GM23338 (cell line): Measurements from ENCODE around the gene KRT9. TPM values are rescaled to one million over a fixed set of nuclear protein-coding genes. Genes with fewer than 3 reads are reported as not detected.

Experiments used
- ATAC-seq: fragments of 200-7000 bp; cut with Tn5 transposase; 3 replicates; pipeline ENCODE4 v1.9.1; 2020
- DNase-seq: peaks from one replicate; pipeline ENCODE4 v3.0.0-alpha.2; 2015; ENCODE audit warnings: low spot score
- H2AFZ ChIP-seq: fragments of 200-600 bp; sonication (generic); 2 replicates; pipeline ENCODE4 v1.8.0; 2016; ENCODE audit warnings: antibody characterized with exemption, mild to moderate bottlenecking, moderate library complexity
- H3F3A ChIP-seq: fragments of 200-600 bp; sonication (generic); replicated peaks from 2 replicates; pipeline ENCODE4 v1.8.0; 2017; ENCODE audit warnings: antibody characterized with exemption, mixed run types, low read depth
- H3K27ac ChIP-seq: fragments of 200-600 bp; sonication (generic); 2 replicates; pipeline ENCODE4 v1.6.1; 2016; ENCODE audit warnings: low read depth
- H3K27me3 ChIP-seq: fragments of 200-600 bp; sonication (generic); 2 replicates; pipeline ENCODE4 v1.8.0; 2016; ENCODE audit warnings: mild to moderate bottlenecking, mixed run types, moderate library complexity; ENCODE audit not compliant: insufficient read depth
- H3K36me3 ChIP-seq: fragments of 200-600 bp; sonication (generic); 2 replicates; pipeline ENCODE4 v1.8.0; 2016; ENCODE audit warnings: mild to moderate bottlenecking; ENCODE audit not compliant: insufficient read depth
- H3K4me1 ChIP-seq: fragments of 200-600 bp; sonication (generic); 2 replicates; pipeline ENCODE4 v1.8.0; 2016; ENCODE audit warnings: mild to moderate bottlenecking, moderate library complexity; ENCODE audit not compliant: insufficient read depth
- H3K4me2 ChIP-seq: fragments of 200-600 bp; sonication (generic); 2 replicates; pipeline ENCODE4 v1.7.1; 2017; ENCODE audit warnings: mixed run types
- H3K4me3 ChIP-seq: fragments of 200-600 bp; sonication (generic); 2 replicates; pipeline ENCODE4 v1.6.1; 2016; ENCODE audit warnings: mixed run types
- H3K79me2 ChIP-seq: fragments of 200-600 bp; sonication (generic); replicated peaks from 2 replicates; pipeline ENCODE4 v1.8.0; 2017; ENCODE audit warnings: mild to moderate bottlenecking; ENCODE audit not compliant: insufficient read depth
- H3K9me2 ChIP-seq: fragments of 200-600 bp; sonication (generic); 2 replicates; pipeline ENCODE4 v1.8.0; 2017; ENCODE audit not compliant: insufficient read depth
- H4K20me1 ChIP-seq: fragments of 200-600 bp; sonication (generic); replicated peaks from 2 replicates; pipeline ENCODE4 v1.8.0; 2017; ENCODE audit warnings: mild to moderate bottlenecking; ENCODE audit not compliant: insufficient read depth
- H3K27ac Mint-ChIP-seq: 2 replicates; pipeline ENCODE4 v1.8.0; 2020; ENCODE audit warnings: inconsistent platforms, mild to moderate bottlenecking, moderate library complexity, mixed read lengths
- H3K27me3 Mint-ChIP-seq: 3 replicates; pipeline ENCODE4 v1.8.0; 2022; ENCODE audit warnings: low read depth, mild to moderate bottlenecking, moderate library complexity, mixed read lengths, inconsistent platforms; ENCODE audit not compliant: insufficient read depth, poor library complexity
- H3K36me3 Mint-ChIP-seq: 3 replicates; pipeline ENCODE4 v1.8.0; 2021; ENCODE audit warnings: low read depth, mild to moderate bottlenecking, inconsistent platforms, moderate library complexity, mixed read lengths
- H3K4me1 Mint-ChIP-seq: 3 replicates; pipeline ENCODE4 v1.8.0; 2020; ENCODE audit warnings: mild to moderate bottlenecking, inconsistent platforms, mixed read lengths
- H3K4me3 Mint-ChIP-seq: 3 replicates; pipeline ENCODE4 v1.8.0; 2021; ENCODE audit warnings: moderate library complexity, mild to moderate bottlenecking, inconsistent platforms, mixed read lengths
- H3K9me3 Mint-ChIP-seq: 3 replicates; pipeline ENCODE4 v1.8.0; 2020; ENCODE audit warnings: moderate library complexity, mild to moderate bottlenecking, inconsistent platforms, mixed read lengths
- CREB1 ChIP-seq: fragments of 250-450 bp; sonication (Bioruptor Pico); IDR thresholded peaks from 2 replicates; pipeline ENCODE4 v1.5.0; 2020; ENCODE audit warnings: low read depth, mild to moderate bottlenecking, moderate library complexity
- CTCF ChIP-seq, 2 experiments: fragments of 200-600 bp in 1 of 2; sonication (generic) in 1 of 2; conservative IDR thresholded peaks; 2 replicates each; pipeline versions ENCODE4 v1.5.1 to v1.6.1; 2016 to 2017; ENCODE audit warnings: antibody characterized with exemption in 2 of 2, low read depth in 2 of 2, mild to moderate bottlenecking in 2 of 2, moderate library complexity in 1 of 2
- ETS1 ChIP-seq: IDR thresholded peaks from 2 replicates; pipeline ENCODE4 v1.6.1; 2016; ENCODE audit warnings: antibody characterized with exemption
- EZH2 ChIP-seq: fragments of 200-600 bp; sonication (generic); IDR thresholded peaks from one replicate; pipeline ENCODE4 v1.8.0; 2017; ENCODE audit warnings: antibody characterized with exemption, mild to moderate bottlenecking, low read depth; ENCODE audit not compliant: unreplicated experiment
- EZH2phosphoT487 ChIP-seq: fragments of 200-600 bp; sonication (generic); IDR thresholded peaks from one replicate; pipeline ENCODE4 v1.8.1; 2018; ENCODE audit warnings: antibody characterized with exemption; ENCODE audit not compliant: unreplicated experiment
- JUNB ChIP-seq: IDR thresholded peaks from one replicate; pipeline ENCODE4 v1.6.1; 2016; ENCODE audit warnings: antibody characterized with exemption; ENCODE audit not compliant: unreplicated experiment
- NANOG ChIP-seq: IDR thresholded peaks from 2 replicates; pipeline ENCODE4 v1.6.1; 2016; ENCODE audit warnings: antibody characterized with exemption, borderline replicate concordance
- POLR2AphosphoS5 ChIP-seq: IDR thresholded peaks from 2 replicates; pipeline ENCODE4 v1.6.1; 2016; ENCODE audit warnings: antibody characterized with exemption, low read depth
- REST ChIP-seq: IDR thresholded peaks from one replicate; pipeline ENCODE4 v1.6.1; 2018; ENCODE audit warnings: antibody characterized with exemption; ENCODE audit not compliant: unreplicated experiment
- STAT1 ChIP-seq: IDR thresholded peaks from one replicate; pipeline ENCODE4 v1.6.1; 2016; ENCODE audit warnings: antibody characterized with exemption; ENCODE audit not compliant: unreplicated experiment
- ZNF114 ChIP-seq: fragments of 250-450 bp; sonication (Bioruptor Pico); IDR thresholded peaks from 2 replicates; pipeline ENCODE4 v1.5.0; 2020; ENCODE audit warnings: mild to moderate bottlenecking, moderate library complexity
- ZNF331 ChIP-seq: fragments of 250-450 bp; sonication (Bioruptor Pico); IDR thresholded peaks from 2 replicates; pipeline ENCODE4 v1.5.0; 2020; ENCODE audit warnings: low read depth, mild to moderate bottlenecking, moderate library complexity
- polyA plus RNA-seq: library from polyadenylated mRNA; unstranded; fragments of >200 nt; fragmentation: Nextera tagmentation; extraction: Ambion mirVana; gene quantifications from 2 replicates; pipeline ENCODE4 v1.2.1, GENCODE V29; 2016
- total RNA-seq: library from RNA; depleted of rRNA; stranded (reverse); fragments of >200 nt; shearing (Covaris generic); gene quantifications from 2 replicates; pipeline ENCODE4 v1.2.3, GENCODE V29; 2014

The KRT9 gene
- total and polyA plus RNA-seq, 2 experiments from 2014 or later: not detected

- no peak overlapping the region for H3K27ac Mint-ChIP-seq
- Histone ChIP-seq H3K4me2 (no peak overlapping the region), H3K4me3 (no peak overlapping the region), H3K4me1 (peaks cover 3% of the 10 kb centered on the region; the same call in 1 of the 2 replicates), H3K9me2 (peaks cover 10% of the 10 kb centered on the region), H3K79me2 (no peaks in the 10 kb centered on the region), H3K27ac (no peak overlapping the region), H3K36me3 (no peaks in the 10 kb centered on the region), H2AFZ (no peak overlapping the region), H3K27me3 (no peaks in the 10 kb centered on the region), H4K20me1 (no peaks in the 10 kb centered on the region), H3F3A (no peaks in the 10 kb centered on the region; the same call in 1 of the 2 replicates)
- H3K36me3 Mint-ChIP-seq: no peaks in the 10 kb centered on the region; the same call in 2 of the 3 replicates
- no peak for ATAC-seq
- peaks cover 17% of the 10 kb centered on the region for H3K27me3 Mint-ChIP-seq
- TF ChIP-seq ZNF114 (CRISPR knock-in tag): no peak
- H3K4me3 Mint-ChIP-seq: no peak overlapping the region
- peaks cover 3% of the 10 kb centered on the region; the same call in 1 of the 3 replicates for H3K9me3 Mint-ChIP-seq
- H3K4me1 Mint-ChIP-seq: peaks cover 7% of the 10 kb centered on the region; the same call in 2 of the 3 replicates
- DNase-seq: no peak
Measured at GRCh38 chr17:41580687-41581365, 9.0 kb upstream of the KRT9 start.

GRCh38 chr17:41580244-41580575 lies 8.4 kb upstream of the KRT9 start:
- Mint-ChIP-seq H3K27ac (no peak overlapping the region), H3K4me3 (peak overlapping the region; percentile 46; the same call in 2 of the 3 replicates), H3K27me3 (peaks cover 17% of the 10 kb centered on the region), H3K9me3 (peaks cover 3% of the 10 kb centered on the region; the same call in 1 of the 3 replicates), H3K4me1 (peaks cover 7% of the 10 kb centered on the region; the same call in 2 of the 3 replicates), H3K36me3 (no peaks in the 10 kb centered on the region; the same call in 2 of the 3 replicates)
- ATAC-seq (no peak), DNase-seq (no peak)
- H3K4me2 ChIP-seq: no peak overlapping the region
- no peaks in the 10 kb centered on the region for H3K79me2 ChIP-seq
- H2AFZ ChIP-seq: peak overlapping the region; percentile 93; the same call in 1 of the 2 replicates
- no peaks in the 10 kb centered on the region for H3K36me3 ChIP-seq
- H3K9me2 ChIP-seq: peaks cover 10% of the 10 kb centered on the region
- TF ChIP-seq REST (no peak), POLR2AphosphoS5 (no peak), STAT1 (no peak), ETS1 (no peak), EZH2 (no peak), ZNF331 (CRISPR knock-in tag) (no peak), CTCF (conservative IDR thresholded peaks at IDR 0.05; ENCODE audit: low read depth in 2 of 2) (no peak), JUNB (no peak), NANOG (no peak), EZH2phosphoT487 (no peak), ZNF114 (CRISPR knock-in tag) (no peak), CREB1 (CRISPR knock-in tag) (no peak)
- H3F3A ChIP-seq: no peaks in the 10 kb centered on the region; the same call in 1 of the 2 replicates
- no peaks in the 10 kb centered on the region for H3K27me3 ChIP-seq
- H3K27ac ChIP-seq: no peak overlapping the region
- no peaks in the 10 kb centered on the region for H4K20me1 ChIP-seq
- H3K4me1 ChIP-seq: peaks cover 3% of the 10 kb centered on the region; the same call in 1 of the 2 replicates
- no peak overlapping the region for H3K4me3 ChIP-seq
